Osteocyte (in vitro differentiated cells): ENCODE data around the gene PLPPR3. TPM values are rescaled to one million over a fixed set of nuclear protein-coding genes. Genes with fewer than 3 reads are reported as not detected.

ENCODE experiments used
- DNase-seq: peaks from one replicate; pipeline ENCODE4 v3.0.0; 2021; ENCODE audit warnings: mixed read lengths; ENCODE audit not compliant: unreplicated experiment; ENCODE audit errors: extremely low spot score
- H3K27ac Mint-ChIP-seq: one replicate; pipeline ENCODE4 v1.8.0; 2021; ENCODE audit warnings: mild to moderate bottlenecking, mixed read lengths; ENCODE audit not compliant: unreplicated experiment
- H3K27me3 Mint-ChIP-seq: one replicate; pipeline ENCODE4 v1.8.0; 2021; ENCODE audit warnings: mixed read lengths; ENCODE audit not compliant: unreplicated experiment
- H3K36me3 Mint-ChIP-seq: one replicate; pipeline ENCODE4 v1.8.0; 2021; ENCODE audit warnings: mixed read lengths; ENCODE audit not compliant: unreplicated experiment
- H3K4me1 Mint-ChIP-seq: one replicate; pipeline ENCODE4 v1.8.0; 2021; ENCODE audit warnings: mixed read lengths; ENCODE audit not compliant: unreplicated experiment
- H3K4me3 Mint-ChIP-seq: one replicate; pipeline ENCODE4 v1.8.0; 2021; ENCODE audit warnings: mild to moderate bottlenecking, moderate library complexity, mixed read lengths; ENCODE audit not compliant: unreplicated experiment
- H3K9me3 Mint-ChIP-seq: one replicate; pipeline ENCODE4 v1.8.0; 2021; ENCODE audit warnings: mixed read lengths; ENCODE audit not compliant: unreplicated experiment
- total RNA-seq: library from RNA; stranded (reverse); gene quantifications from 2 replicates; pipeline ENCODE4 v1.2.1, GENCODE V29; 2021
- TF ChIP-seq, protein P1 (sequence below): fragments of 200-600 bp; sonication (generic); IDR thresholded peaks from 2 replicates; pipeline ENCODE4 v1.5.0; 2021; ENCODE audit warnings: antibody characterized with exemption, mild to moderate bottlenecking, moderate library complexity

The PLPPR3 gene
- total RNA-seq, 1 donor from 2014 or later, result 18.2 TPM

DNA sequence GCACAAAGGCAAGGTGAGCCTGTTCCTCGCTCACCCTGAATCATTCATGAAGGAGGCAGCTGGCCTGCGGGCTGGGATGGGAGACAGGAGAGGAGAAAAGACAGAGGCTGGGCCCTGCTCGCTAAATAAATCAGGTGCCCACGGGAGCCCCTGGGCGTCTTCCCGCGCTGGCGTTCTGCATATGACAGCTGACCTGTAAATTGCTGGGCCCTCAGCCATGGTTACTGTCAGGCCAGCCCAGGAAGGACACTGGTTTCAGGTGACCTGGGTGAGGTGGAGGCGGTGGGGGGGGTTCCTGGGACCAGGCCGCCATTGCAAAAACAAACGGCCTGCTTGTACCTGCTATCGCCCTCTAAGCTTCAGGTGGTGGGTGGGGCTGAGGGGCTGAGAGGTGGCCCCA lies 27.9 kb downstream of the PLPPR3 start:
- DNase-seq, result no peak
- Mint-ChIP-seq H3K36me3 (no peaks in the 10 kb centered on the region), H3K4me1 (peaks cover 31% of the 10 kb centered on the region), H3K27me3 (no peaks in the 10 kb centered on the region), H3K4me3 (no peak overlapping the region), H3K27ac (no peak overlapping the region), H3K9me3 (no peaks in the 10 kb centered on the region)
- TF ChIP-seq, protein P1, sequence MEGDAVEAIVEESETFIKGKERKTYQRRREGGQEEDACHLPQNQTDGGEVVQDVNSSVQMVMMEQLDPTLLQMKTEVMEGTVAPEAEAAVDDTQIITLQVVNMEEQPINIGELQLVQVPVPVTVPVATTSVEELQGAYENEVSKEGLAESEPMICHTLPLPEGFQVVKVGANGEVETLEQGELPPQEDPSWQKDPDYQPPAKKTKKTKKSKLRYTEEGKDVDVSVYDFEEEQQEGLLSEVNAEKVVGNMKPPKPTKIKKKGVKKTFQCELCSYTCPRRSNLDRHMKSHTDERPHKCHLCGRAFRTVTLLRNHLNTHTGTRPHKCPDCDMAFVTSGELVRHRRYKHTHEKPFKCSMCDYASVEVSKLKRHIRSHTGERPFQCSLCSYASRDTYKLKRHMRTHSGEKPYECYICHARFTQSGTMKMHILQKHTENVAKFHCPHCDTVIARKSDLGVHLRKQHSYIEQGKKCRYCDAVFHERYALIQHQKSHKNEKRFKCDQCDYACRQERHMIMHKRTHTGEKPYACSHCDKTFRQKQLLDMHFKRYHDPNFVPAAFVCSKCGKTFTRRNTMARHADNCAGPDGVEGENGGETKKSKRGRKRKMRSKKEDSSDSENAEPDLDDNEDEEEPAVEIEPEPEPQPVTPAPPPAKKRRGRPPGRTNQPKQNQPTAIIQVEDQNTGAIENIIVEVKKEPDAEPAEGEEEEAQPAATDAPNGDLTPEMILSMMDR, result no peak

DNA sequence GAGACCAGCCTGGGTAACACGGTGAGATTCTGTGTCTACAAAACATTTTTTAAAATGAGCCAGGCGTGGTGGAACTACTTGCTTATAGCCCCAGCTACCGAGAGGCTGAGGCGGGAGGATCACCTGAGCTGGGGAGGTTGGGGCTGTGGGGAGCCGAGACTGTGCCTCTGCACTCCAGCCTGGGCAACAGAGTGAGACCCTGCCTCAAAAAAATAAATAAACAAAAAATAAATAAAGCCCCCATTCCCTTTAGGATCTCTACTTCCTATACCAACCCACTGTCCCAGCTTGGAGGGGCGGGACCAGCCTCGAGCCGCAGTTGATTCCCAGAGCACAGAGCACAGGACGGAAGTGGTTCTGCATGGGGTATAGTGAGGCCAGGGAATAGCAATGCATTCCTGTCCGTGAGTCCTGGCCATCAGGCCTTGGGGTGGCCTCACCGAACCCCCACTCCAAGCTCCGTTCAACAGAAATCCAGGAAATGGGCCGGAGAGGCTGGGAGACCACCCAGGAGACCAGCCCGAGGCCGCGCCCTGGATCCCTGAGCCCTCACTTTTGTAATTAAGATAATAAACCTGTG lies 29.4 kb downstream of the PLPPR3 start:
- Mint-ChIP-seq H3K36me3 (no peaks in the 10 kb centered on the region), H3K4me3 (no peak overlapping the region), H3K9me3 (no peaks in the 10 kb centered on the region), H3K27me3 (no peaks in the 10 kb centered on the region), H3K4me1 (peaks cover 36% of the 10 kb centered on the region), H3K27ac (peak overlapping the region; percentile 84)
- TF ChIP-seq, protein P1, result no peak
- DNase-seq, result no peak

DNA sequence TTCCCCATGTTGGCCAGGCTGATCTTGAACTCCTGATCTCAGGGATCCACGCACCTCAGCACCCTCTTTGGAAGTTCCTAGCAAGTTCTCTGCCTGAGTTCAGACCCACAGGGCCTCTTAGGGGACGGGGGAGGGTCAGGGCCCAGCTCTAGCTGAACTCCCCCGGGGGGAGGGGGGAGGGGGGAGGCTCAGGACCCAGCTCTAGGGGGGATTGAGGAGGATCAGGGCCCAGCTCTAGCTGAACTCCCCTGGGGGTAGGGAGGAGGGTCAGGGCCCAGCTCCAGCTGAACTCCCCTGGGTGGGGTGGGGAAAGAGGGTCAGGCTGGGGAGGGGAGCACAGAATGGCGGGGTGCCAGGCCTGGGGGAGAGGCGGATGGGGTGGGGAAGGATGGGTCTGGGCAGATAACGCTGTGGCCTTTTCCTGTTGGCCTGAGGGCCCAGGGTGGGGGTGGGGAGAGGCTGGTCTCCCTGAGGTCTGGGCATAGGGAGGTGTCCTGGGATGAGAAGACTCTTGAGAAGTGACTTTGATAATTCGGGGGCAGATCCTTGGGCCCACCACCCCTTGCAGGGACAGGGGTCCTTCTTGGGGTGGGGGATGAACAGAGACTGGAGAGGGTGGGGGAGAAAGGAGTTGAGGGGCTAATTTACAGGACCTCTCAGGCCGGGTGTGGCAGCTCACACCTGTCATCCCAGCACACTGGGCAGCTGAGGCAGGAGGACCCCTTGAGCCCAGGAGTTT lies 30.0 kb downstream of the PLPPR3 start:
- no peaks in the 10 kb centered on the region for H3K36me3 Mint-ChIP-seq
- H3K4me1 Mint-ChIP-seq, result peaks cover 38% of the 10 kb centered on the region
- no peak for DNase-seq
- no peaks in the 10 kb centered on the region for H3K27me3 Mint-ChIP-seq
- H3K4me3 Mint-ChIP-seq, result no peak overlapping the region
- no peaks in the 10 kb centered on the region for H3K9me3 Mint-ChIP-seq
- peak overlapping the region; percentile 84 for H3K27ac Mint-ChIP-seq
- TF ChIP-seq, protein P1, result no peak

DNA sequence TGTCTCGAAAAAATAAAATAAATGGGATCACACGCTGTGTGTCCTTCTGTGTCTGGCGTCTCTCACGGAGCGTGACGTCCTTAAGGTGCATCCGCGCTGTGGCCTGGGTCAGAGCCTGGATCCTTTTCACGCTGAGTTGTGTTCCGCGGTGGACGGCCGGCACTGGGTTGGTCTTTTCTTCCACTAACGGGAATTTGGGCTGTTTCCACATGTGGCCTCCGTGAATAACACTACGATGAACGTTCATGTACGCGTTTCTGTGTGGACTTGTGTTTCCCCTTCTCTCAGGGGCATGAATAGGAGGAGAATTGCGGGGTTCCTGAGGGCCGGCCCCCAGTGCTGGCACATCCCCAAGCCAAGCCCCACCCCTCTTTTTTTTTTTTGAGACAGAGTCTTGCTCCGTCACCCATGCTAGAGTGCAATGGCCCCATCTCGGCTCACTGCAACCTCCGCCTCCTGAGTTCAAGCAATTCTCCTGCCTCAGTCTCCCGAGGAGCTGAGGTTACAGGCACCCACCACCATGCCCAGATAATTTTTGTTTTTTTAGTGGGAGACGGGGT lies 30.7 kb downstream of the PLPPR3 start:
- TF ChIP-seq, protein P1, result no peak
- no peaks in the 10 kb centered on the region for H3K36me3 Mint-ChIP-seq
- no peak for DNase-seq
- peak overlapping the region; percentile 47 for H3K27ac Mint-ChIP-seq
- no peaks in the 10 kb centered on the region for H3K27me3 Mint-ChIP-seq
- no peaks in the 10 kb centered on the region for H3K9me3 Mint-ChIP-seq
- peaks cover 37% of the 10 kb centered on the region for H3K4me1 Mint-ChIP-seq
- H3K4me3 Mint-ChIP-seq, result no peak overlapping the region

DNA sequence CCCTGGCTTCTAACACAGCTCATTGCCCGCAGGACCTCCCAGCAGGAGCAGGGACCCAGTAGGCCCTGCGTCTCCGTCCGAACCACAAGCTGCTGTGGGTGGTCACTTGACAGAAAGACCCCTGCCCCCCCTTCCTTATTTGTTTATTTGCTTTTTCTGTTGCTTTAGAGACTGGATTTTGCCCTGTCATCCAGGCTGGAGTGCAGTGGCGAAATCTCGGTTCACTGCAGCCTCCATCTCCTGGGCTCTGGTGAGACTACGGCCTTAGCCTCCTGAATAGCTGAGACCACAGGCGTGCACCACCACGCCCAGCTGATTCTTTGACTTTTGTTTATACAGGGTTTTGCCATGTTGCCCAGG lies 32.1 kb downstream of the PLPPR3 start:
- Mint-ChIP-seq H3K27ac (peak overlapping the region; percentile 83), H3K27me3 (no peaks in the 10 kb centered on the region), H3K9me3 (no peaks in the 10 kb centered on the region), H3K4me1 (peaks cover 38% of the 10 kb centered on the region), H3K4me3 (peak overlapping the region; percentile 12), H3K36me3 (no peaks in the 10 kb centered on the region)
- TF ChIP-seq, protein P1, result no peak
- no peak for DNase-seq
